ENCODE results near the gene UBE4B.

UBE4B gene

GRCh38 chr1:10228528-10228927 is 195.8 kb downstream of the UBE4B start:
- no peak overlapping the region for H3K27ac ChIP-seq
- in situ Hi-C loops (cut with HindIII; ENCODE audit: low pct_ligation_motif_present, low sequenced_read_pairs), result no loop called here
- H3K36me3 ChIP-seq (replicated peaks), result no peaks in the 10 kb centered on the region
- no peak for DNase-seq
- no peak for TF ChIP-seq CTCF (IDR thresholded peaks at IDR 0.05; ENCODE audit: low read depth, low read length, missing control alignments)
- no peak overlapping the region for H3K4me3 ChIP-seq (ENCODE audit: low read depth, low read length)
- H3K27me3 ChIP-seq (replicated peaks), result no peaks in the 10 kb centered on the region

DNA sequence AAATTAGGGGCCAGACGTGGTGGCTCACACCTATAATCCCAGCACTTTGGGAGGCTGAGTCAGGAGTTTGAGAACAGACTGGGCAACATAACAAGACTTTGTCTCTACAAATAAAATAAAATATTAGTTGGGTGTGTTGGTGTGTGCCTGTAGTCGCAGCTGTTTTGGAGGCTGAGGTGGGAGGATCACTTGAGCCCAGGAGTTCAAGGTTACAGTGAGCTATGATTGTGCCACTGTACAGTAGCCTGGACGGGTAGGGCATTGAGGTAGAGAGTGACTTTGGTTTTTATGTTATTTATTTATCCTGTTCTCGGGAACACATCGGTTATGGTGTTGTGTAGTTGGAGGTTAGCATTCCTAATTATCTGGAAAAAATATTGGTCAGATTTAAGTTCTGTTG is 197.1 kb downstream of the UBE4B start:
- no peak overlapping the region for H3K27ac ChIP-seq
- TF ChIP-seq CTCF (IDR thresholded peaks at IDR 0.05; ENCODE audit: low read depth, low read length, missing control alignments), result no peak
- no peaks in the 10 kb centered on the region for H3K36me3 ChIP-seq (replicated peaks)
- no peak overlapping the region for H3K4me3 ChIP-seq (ENCODE audit: low read depth, low read length)
- in situ Hi-C loops (cut with HindIII; ENCODE audit: low pct_ligation_motif_present, low sequenced_read_pairs), result no loop called here
- H3K27me3 ChIP-seq (replicated peaks), result no peaks in the 10 kb centered on the region
- DNase-seq, result no peak
